Occipital lobe (tissue), 3 donors: ENCODE data around the gene DNASE1L1. TPM values are rescaled to one million over a fixed set of nuclear protein-coding genes. Genes with fewer than 3 reads are reported as not detected.

Experiments
- DNase-seq: peaks from one replicate; lab custom pipeline; 2025; lab: John Stamatoyannopoulos, UW
- small RNA-seq: library from RNA; depleted of rRNA; stranded (forward); fragments of <200 nt; gene quantifications from one replicate; pipeline ENCODE3, GENCODE V24; 2014
- total RNA-seq: library from RNA; depleted of rRNA; stranded (reverse); fragments of >200 nt; gene quantifications from one replicate; pipeline ENCODE4 v1.2.3, GENCODE V29; 2014

Gene DNASE1L1
- total RNA-seq, 1 donor from 2014 or later, result 4.4 TPM

DNA sequence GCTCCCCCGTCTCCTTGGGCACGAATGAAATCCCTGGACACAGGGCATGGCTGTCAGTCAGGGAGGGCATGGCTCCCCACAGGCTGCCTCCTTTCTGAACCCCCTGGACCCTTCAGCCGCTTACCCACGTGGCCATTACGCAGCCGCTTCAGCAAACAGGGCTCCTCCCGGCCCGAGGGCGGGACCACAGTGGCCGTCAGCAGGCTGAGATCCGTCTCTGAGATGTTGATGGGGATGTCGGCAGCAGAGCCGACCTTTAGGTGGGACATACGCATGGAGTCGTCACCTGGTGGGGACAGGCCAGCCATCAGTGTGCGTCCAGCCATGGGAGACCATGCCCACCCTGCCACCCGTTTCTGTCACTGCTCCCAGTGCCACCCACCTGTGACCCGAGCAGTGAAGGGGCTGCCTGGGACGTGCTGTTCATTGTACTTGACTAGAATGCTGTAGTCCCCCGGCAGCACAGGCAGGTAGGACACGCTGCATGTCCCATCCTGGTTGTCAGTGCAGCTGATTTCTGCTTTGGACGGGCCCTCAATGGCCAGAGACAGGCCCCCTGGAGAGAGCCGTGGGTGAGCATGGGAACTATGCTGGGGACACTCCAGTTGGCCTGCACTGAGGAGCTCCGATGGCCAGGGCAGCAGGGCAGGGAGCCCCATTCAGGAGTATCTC, 55.7 kb downstream of the DNASE1L1 start:
- DNase-seq, result no peak

DNA sequence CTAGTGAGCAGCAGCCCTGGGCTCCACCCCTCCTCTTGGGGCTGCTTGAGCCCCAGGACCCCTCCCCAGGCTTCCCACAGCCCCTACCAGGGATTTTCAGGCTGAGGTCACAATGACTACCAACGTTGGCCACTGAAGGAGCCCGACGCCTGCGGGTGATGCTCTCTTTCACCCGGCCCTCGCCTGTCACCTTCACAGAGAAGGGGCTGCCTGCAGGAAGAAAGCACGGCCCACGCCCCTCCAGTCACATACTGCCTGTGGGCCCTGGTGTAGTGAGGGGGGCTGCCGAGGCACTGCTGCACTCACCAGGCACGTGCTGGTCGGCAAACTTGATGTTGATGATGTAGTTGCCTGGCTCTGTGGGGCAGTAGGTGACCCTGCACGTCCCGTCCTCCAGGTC, 56.6 kb downstream of the DNASE1L1 start:
- DNase-seq, result no peak

DNA sequence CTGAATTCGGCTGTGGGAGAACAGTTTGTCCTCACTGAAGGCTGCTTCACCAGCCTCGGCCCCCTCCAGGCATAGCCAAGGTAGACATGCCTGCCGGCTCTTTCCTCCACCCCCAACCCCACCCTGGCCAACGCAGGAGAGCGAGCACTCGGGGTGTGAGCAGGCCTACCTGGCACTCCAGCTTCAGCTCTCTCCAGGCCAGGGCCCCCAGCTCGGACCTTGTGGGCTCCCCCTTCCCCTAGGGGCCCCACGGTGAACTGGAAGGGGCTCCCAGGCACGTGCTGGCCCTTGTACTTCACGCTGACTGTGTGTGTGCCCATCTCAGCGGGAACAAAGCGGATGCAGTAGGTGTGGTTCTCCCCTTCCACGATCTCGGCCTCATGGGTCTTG, 57.0 kb downstream of the DNASE1L1 start:
- DNase-seq, result no peak

Small RNAs within 50 kb of the gene (small RNA-seq; reads per million reads assigned to genes)
- gene MIR6858 (not detected), gene SNORA70 (not detected)

Other genes starting within 250 kb of the DNASE1L1 start
- gene OPN1MW, start 226.7 kb downstream of the DNASE1L1 start, total RNA-seq, result not detected
- gene OPN1MW2, start 189.5 kb downstream of the DNASE1L1 start, total RNA-seq, result not detected
- not detected for gene OPN1MW3, start 151.7 kb downstream of the DNASE1L1 start, total RNA-seq
- not detected for gene TEX28, start 114.1 kb downstream of the DNASE1L1 start, total RNA-seq
- gene TKTL1, start 113.5 kb downstream of the DNASE1L1 start, total RNA-seq, result 2.5 TPM
- gene FLNA, start 34.6 kb downstream of the DNASE1L1 start, total RNA-seq, result 73.0 TPM
- gene EMD, start 30.0 kb downstream of the DNASE1L1 start, total RNA-seq, result 17.2 TPM
- gene RPL10, start 10.9 kb downstream of the DNASE1L1 start, total RNA-seq, result 2,213 TPM
- gene TAFAZZIN, start 2.3 kb upstream of the DNASE1L1 start, total RNA-seq, result 10.9 TPM
- gene ATP6AP1, start 19.4 kb upstream of the DNASE1L1 start, total RNA-seq, result 42.7 TPM
- gene GDI1, start 27.9 kb upstream of the DNASE1L1 start, total RNA-seq, result 192 TPM
- gene FAM50A, start 34.9 kb upstream of the DNASE1L1 start, total RNA-seq, result 13.1 TPM
- 14.5 TPM for gene PLXNA3, start 49.0 kb upstream of the DNASE1L1 start, total RNA-seq
- gene LAGE3, start 70.0 kb upstream of the DNASE1L1 start, total RNA-seq, result 13.4 TPM
- 33.7 TPM for gene UBL4A, start 77.4 kb upstream of the DNASE1L1 start, total RNA-seq
- 3.4 TPM for gene SLC10A3, start 81.4 kb upstream of the DNASE1L1 start, total RNA-seq
- gene FAM3A, start 107.0 kb upstream of the DNASE1L1 start, total RNA-seq, result 8.1 TPM
- gene G6PD, start 137.6 kb upstream of the DNASE1L1 start, total RNA-seq, result 17.3 TPM
- gene IKBKG, start 138.4 kb upstream of the DNASE1L1 start, total RNA-seq, result 5.5 TPM
- gene CTAG1A, start 175.9 kb upstream of the DNASE1L1 start, total RNA-seq, result not detected
- not detected for gene CTAG1B, start 210.0 kb upstream of the DNASE1L1 start, total RNA-seq
- not detected for gene CTAG2, start 244.3 kb upstream of the DNASE1L1 start, total RNA-seq